ENCODE measurements around the gene AFDN.

DNA sequence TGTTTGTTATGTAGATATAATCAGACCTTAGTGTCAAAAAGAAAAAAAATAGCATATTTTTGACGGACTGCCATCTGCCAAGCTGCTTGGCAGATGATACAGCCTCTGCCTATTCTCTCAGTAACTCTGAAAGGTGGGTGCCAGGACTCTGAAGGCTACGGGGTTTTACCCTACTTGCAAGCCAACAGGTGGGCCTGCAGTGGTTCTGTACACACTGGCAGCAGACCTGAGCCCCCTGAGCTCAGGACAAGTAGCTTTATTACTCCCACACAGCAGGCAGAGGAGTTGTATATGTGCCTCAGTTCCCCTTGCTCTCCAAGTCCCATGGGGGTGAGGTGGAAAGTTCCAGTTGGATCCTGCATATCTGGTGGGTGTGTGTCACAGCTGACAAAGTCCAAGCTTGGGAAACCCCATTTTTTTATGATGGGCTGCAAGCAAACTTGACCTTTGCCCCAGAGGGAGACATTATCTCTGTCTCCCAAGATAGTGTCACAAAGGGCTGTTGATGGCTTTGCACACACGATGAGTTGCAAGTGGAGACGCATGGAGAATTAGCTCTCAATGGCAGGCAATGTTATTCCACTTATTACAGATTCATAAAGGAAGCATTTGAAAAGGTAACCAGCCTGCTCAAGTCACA lies 20.5 kb upstream of the AFDN start:
- no peak for TF ChIP-seq EZH2 (IDR thresholded peaks at IDR 0.05; ENCODE audit: borderline replicate concordance, low read length)
- TF ChIP-seq, protein P1, sequence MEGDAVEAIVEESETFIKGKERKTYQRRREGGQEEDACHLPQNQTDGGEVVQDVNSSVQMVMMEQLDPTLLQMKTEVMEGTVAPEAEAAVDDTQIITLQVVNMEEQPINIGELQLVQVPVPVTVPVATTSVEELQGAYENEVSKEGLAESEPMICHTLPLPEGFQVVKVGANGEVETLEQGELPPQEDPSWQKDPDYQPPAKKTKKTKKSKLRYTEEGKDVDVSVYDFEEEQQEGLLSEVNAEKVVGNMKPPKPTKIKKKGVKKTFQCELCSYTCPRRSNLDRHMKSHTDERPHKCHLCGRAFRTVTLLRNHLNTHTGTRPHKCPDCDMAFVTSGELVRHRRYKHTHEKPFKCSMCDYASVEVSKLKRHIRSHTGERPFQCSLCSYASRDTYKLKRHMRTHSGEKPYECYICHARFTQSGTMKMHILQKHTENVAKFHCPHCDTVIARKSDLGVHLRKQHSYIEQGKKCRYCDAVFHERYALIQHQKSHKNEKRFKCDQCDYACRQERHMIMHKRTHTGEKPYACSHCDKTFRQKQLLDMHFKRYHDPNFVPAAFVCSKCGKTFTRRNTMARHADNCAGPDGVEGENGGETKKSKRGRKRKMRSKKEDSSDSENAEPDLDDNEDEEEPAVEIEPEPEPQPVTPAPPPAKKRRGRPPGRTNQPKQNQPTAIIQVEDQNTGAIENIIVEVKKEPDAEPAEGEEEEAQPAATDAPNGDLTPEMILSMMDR (conservative IDR thresholded peaks at IDR 0.05 in 1 of 2, IDR thresholded peaks at IDR 0.05 in 1 of 2; ENCODE audit: extremely low read depth in 1 of 2, insufficient read depth in 1 of 2, low read depth in 1 of 2, low read length in 2 of 2): no peak
